D721Med (cell line): Measurements from ENCODE around the gene HLA-DRB1.

Experiments used
- DNase-seq: peaks from one replicate; pipeline ENCODE4 v3.0.0; 2011; ENCODE audit warnings: low spot score; ENCODE audit not compliant: insufficient read length
- FAIRE-seq: peaks from 2 replicates; lab custom pipeline; 2011; peaks lifted over from hg19 to GRCh38; lab: Jason Lieb, UNC
- CTCF ChIP-seq: IDR thresholded peaks from 2 replicates; pipeline ENCODE4 v1.5.1; 2012; ENCODE audit warnings: mild to moderate bottlenecking, control low read depth; ENCODE audit not compliant: insufficient read depth; ENCODE audit errors: missing control alignments

HLA-DRB1 gene

GRCh38 chr6:32615885-32616532 lies 26.4 kb upstream of the HLA-DRB1 start:
- DNase-seq (no peak), FAIRE-seq (no peak)
- no peak for TF ChIP-seq CTCF

GRCh38 chr6:32614366-32615081 lies 24.9 kb upstream of the HLA-DRB1 start:
- FAIRE-seq (no peak), DNase-seq (no peak)
- TF ChIP-seq CTCF: no peak

- FAIRE-seq (no peak), DNase-seq (no peak)
- no peak for TF ChIP-seq CTCF
These were observed 23.8 kb upstream of the HLA-DRB1 start for GRCh38 chr6:32613475-32613874.

DNA sequence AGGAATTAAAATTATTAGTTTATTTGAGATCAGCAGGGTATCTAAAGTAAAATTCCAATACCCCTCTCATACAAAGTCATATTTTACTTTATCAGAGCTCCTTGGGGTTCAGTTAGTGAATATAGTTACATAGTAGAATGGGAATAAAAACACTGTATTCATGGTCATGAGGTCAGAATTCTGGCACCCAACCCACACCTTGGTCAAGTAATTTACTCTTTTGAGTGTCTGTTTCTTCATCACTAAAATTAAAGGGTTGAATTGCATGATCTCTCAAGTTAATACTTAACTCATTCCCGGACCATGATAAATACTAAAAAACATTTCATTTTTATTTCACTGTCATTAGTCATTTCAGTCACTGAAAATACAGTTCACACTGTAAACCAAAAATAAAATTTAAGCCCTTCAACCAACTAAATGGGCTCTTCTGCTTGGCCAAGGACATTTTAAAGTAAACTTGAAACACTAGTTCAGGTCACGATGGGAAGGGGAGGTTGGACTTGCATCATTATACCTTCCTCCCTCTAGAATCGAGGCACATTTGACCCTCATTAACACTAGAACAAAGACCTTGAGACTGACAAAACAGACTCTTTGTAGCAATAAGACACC lies 21.1 kb upstream of the HLA-DRB1 start:
- no peak for DNase-seq
- FAIRE-seq: no peak
- TF ChIP-seq CTCF: no peak

- DNase-seq (no peak), FAIRE-seq (no peak)
- TF ChIP-seq CTCF: no peak
These were observed 20.3 kb upstream of the HLA-DRB1 start for GRCh38 chr6:32609731-32610640.

DNA sequence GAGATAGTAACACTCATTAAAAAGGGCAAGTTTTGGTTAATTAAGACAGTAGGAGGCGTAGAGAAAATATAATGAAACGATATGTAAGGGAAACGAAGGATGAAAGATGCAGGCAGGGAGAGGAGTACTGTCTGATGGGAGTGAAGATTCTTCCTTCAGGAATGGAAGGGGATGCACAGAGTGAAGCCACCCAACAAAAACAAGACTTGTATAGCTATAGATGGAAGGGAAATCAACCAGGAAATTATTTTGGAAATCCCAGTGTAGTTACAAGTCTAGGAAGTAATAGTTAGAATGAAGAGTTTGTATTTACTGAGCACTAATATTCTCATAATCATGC lies 19.7 kb upstream of the HLA-DRB1 start:
- TF ChIP-seq CTCF: no peak
- FAIRE-seq (no peak), DNase-seq (no peak)
